BLaER1 (cell line): ENCODE results near the gene CC2D2A.

Source experiments
- H3K27ac ChIP-seq: shearing (Covaris generic); formaldehyde crosslinking; 2 replicates; pipeline ENCODE4 v1.8.1; 2022
- H3K27me3 ChIP-seq: shearing (Covaris generic); formaldehyde crosslinking; 2 replicates; pipeline ENCODE4 v1.8.1; 2022
- H3K36me3 ChIP-seq: shearing (Covaris generic); formaldehyde crosslinking; 2 replicates; pipeline ENCODE4 v1.8.1; 2022
- H3K4me1 ChIP-seq: shearing (Covaris generic); formaldehyde crosslinking; 2 replicates; pipeline ENCODE4 v1.8.1; 2022
- H3K4me2 ChIP-seq: shearing (Covaris generic); formaldehyde crosslinking; 2 replicates; pipeline ENCODE4 v1.8.1; 2022
- H3K4me3 ChIP-seq: shearing (Covaris generic); formaldehyde crosslinking; 2 replicates; pipeline ENCODE4 v1.8.1; 2022
- H3K9ac ChIP-seq: shearing (Covaris generic); formaldehyde crosslinking; 2 replicates; pipeline ENCODE4 v1.8.1; 2022
- H3K9me3 ChIP-seq: shearing (Covaris generic); formaldehyde crosslinking; 2 replicates; pipeline ENCODE4 v1.8.1; 2022
- H4K20me1 ChIP-seq: shearing (Covaris generic); formaldehyde crosslinking; 2 replicates; pipeline ENCODE4 v1.8.1; 2022
- Cebpa-rat ChIP-seq: shearing (Covaris generic); IDR thresholded peaks from 2 replicates; pipeline ENCODE4 v1.8.1; 2022

CC2D2A gene

DNA sequence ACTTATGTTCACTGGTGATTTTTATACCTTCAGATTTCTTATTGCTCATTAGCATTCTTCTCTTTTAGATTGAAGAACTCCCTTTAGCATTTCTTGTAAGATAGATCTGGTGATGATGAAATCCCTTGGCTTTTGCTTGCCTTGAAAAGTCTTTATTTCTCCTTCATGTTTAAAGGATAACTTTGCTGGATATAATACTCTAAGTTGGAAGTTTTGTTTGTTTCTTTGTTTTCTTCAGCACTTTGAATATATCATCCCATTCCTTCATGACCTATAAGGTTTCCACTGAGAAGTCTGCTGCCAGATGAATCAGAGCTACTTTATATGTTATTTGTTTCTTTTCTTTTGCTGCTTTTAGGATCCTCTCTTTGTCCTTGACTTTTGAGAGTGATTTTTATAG, 18.5 kb downstream of the CC2D2A start:
- no peaks in the 10 kb centered on the region for H3K27me3 ChIP-seq
- no peak overlapping the region for H3K4me2 ChIP-seq
- no peak for TF ChIP-seq Cebpa-rat
- no peaks in the 10 kb centered on the region for H4K20me1 ChIP-seq
- H3K36me3 ChIP-seq, result no peaks in the 10 kb centered on the region
- no peak overlapping the region for H3K27ac ChIP-seq
- H3K9me3 ChIP-seq, result peaks cover 5% of the 10 kb centered on the region; the same call in 1 of the 2 replicates
- H3K4me3 ChIP-seq, result no peak overlapping the region
- no peak overlapping the region for H3K9ac ChIP-seq
- H3K4me1 ChIP-seq, result no peaks in the 10 kb centered on the region

DNA sequence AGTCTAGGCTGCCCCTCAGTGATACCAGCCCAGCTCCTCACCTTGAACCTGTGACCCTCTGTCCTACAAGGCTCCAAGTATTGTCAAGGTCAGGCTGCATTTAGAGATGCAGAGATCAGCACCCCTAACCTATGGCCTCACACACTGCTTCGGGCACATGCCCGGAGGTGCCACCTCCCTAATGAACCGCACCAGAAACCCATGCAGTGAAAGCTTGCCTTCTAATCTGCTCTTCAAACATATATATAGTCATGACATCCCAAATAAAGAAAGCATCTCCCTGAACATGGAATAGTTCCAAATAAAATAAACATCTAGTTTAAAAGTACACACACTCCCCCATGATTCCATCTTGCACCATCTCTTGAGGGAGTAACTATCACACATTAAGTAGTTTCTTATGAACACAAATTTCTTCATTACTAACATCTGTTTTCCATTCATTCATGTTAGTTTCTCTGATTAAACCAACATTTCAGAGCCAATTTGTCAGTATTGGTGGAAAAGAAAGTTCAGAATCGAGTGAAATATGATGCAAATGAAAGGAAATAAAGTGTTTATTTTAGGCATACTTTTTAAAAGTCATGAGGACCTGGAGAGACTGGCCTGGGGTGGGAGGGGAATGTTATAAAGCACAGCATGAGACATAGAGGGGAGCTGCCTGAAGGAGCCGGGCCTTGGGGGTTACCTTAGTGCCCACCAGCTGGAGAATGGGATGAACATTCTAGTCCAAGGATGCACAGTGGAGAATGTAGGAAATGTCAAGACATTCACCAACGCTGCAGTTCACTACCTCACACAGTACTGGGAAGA, 19.2 kb downstream of the CC2D2A start:
- Histone ChIP-seq H3K9ac (no peak overlapping the region), H3K4me1 (no peaks in the 10 kb centered on the region), H3K27ac (no peak overlapping the region), H3K9me3 (peaks cover 5% of the 10 kb centered on the region; the same call in 1 of the 2 replicates), H3K27me3 (no peaks in the 10 kb centered on the region), H3K4me3 (no peak overlapping the region), H4K20me1 (no peaks in the 10 kb centered on the region), H3K36me3 (no peaks in the 10 kb centered on the region), H3K4me2 (no peak overlapping the region)
- no peak for TF ChIP-seq Cebpa-rat

DNA sequence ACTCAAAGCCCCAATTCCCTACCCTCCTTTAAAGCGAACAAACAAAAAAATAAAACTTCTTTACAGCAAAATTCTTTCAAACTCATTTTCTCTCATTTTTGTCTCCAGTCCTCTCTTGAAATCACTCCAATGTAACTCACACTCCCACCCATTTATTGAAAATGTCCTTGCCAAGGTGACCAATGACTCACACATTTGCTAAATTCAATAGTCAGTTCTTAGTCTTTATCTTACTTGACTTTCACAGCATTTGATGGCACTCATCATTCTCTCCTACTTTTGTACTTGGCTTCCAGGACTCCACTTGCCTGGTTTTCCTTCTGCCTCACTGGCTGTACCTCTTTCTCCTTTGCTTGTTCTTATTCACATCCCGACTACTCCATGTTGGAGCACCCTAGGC, 19.9 kb downstream of the CC2D2A start:
- peaks cover 5% of the 10 kb centered on the region; the same call in 1 of the 2 replicates for H3K9me3 ChIP-seq

DNA sequence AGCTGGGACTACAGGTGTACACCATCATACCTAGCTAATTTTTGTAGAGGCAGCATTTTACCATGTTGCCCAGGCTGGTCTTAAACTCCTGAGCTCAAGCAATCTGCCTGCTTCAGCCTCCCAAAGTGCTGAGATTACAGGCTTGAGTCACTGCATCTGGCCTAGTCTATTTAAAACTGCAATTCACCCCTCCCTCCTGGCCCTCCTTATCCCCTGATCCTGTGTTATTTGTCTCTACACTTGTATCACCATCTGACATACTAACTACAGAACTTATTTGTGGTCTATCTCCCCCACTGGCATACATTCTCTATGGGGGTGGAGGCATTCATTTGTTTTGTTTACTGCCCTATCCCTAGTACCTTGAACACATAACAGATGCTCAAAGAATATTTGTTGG, 23.7 kb downstream of the CC2D2A start:
- Histone ChIP-seq H3K36me3 (no peaks in the 10 kb centered on the region), H3K27me3 (no peaks in the 10 kb centered on the region), H3K27ac (no peak overlapping the region), H3K9me3 (peaks cover 10% of the 10 kb centered on the region), H3K4me2 (no peak overlapping the region), H4K20me1 (no peaks in the 10 kb centered on the region), H3K4me1 (no peaks in the 10 kb centered on the region), H3K9ac (no peak overlapping the region), H3K4me3 (no peak overlapping the region)
- TF ChIP-seq Cebpa-rat, result no peak

More for the DNA sequence above, 19.9 kb downstream of the CC2D2A start:
- H3K27ac ChIP-seq, result no peak overlapping the region
- H4K20me1 ChIP-seq, result no peaks in the 10 kb centered on the region
- no peak overlapping the region for H3K4me2 ChIP-seq
- no peak overlapping the region for H3K9ac ChIP-seq
- no peak overlapping the region for H3K4me3 ChIP-seq
- H3K4me1 ChIP-seq, result no peaks in the 10 kb centered on the region
- H3K36me3 ChIP-seq, result no peaks in the 10 kb centered on the region
- H3K27me3 ChIP-seq, result no peaks in the 10 kb centered on the region
- no peak for TF ChIP-seq Cebpa-rat

DNA sequence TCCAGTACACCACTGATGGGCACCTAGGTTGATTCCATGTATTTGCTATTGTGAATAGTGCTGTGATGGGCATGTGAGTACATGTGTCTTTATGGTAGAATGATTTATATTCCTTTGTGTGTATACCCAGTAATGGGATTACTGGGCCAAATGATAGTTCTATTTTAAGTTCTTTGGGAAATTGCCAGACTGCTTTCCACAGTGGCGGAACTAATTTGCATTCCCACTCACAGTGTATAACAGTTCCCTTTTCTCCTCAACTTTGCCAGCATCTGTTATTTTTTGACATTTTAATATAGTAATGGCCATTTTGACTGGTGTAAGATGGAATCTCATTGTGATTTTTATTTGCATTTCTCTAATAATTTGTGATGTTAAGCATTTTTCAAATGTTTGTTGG, 25.9 kb downstream of the CC2D2A start:
- Histone ChIP-seq H3K9ac (no peak overlapping the region), H3K27me3 (no peaks in the 10 kb centered on the region), H3K9me3 (peaks cover 7% of the 10 kb centered on the region), H3K27ac (no peak overlapping the region), H3K4me1 (no peaks in the 10 kb centered on the region), H4K20me1 (no peaks in the 10 kb centered on the region), H3K36me3 (no peaks in the 10 kb centered on the region), H3K4me2 (no peak overlapping the region), H3K4me3 (no peak overlapping the region)
- TF ChIP-seq Cebpa-rat, result no peak

DNA sequence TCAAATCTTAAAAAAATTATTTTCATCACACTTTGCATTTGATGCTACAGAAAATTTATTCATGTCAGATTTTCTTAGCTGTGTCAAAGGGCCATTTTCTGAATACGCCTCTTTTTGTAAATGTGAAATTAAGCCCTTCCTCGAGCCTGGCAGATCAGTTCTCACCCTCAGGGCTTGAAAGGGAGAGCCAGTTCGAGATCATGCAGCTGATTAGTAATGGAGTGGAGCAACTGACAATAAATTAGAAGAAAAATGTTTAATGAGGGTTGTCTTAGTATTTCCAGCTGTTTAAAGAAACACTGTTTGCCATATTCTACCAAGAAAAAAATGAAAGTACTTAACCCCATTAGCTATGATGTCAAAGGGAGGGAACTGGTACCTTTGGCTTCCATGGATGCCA, 28.7 kb downstream of the CC2D2A start:
- no peak for TF ChIP-seq Cebpa-rat
- Histone ChIP-seq H3K27ac (no peak overlapping the region), H3K36me3 (no peaks in the 10 kb centered on the region), H3K4me3 (no peak overlapping the region), H3K9me3 (peaks cover 7% of the 10 kb centered on the region), H4K20me1 (no peaks in the 10 kb centered on the region), H3K4me1 (no peaks in the 10 kb centered on the region), H3K27me3 (no peaks in the 10 kb centered on the region), H3K9ac (no peak overlapping the region), H3K4me2 (no peak overlapping the region)

DNA sequence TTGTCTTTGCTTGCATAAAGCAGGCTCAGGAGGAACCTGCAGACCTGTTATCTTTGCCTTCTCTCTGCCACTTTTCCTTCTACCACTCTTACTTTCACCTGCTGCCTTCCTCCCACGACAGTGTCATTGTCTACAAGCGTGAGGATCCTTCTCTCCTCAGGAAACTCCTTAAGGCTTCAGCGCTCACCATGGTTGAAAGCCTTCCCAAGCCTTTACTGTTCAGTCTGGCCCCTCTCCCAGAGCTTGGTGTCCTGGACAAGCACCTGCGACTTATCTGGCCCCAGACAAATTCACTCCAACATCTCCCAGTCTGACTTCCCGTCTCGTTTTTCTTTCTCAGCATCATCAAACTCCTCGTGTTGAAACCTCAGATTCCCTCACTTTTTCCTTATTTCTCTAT, 31.0 kb downstream of the CC2D2A start:
- H3K4me1 ChIP-seq, result no peaks in the 10 kb centered on the region
- no peak overlapping the region for H3K4me2 ChIP-seq
- H3K27ac ChIP-seq, result no peak overlapping the region
- H3K36me3 ChIP-seq, result no peaks in the 10 kb centered on the region
- no peak overlapping the region for H3K4me3 ChIP-seq
- no peaks in the 10 kb centered on the region for H3K27me3 ChIP-seq
- H3K9ac ChIP-seq, result no peak overlapping the region
- TF ChIP-seq Cebpa-rat, result no peak
- peaks cover 7% of the 10 kb centered on the region for H3K9me3 ChIP-seq
- no peaks in the 10 kb centered on the region for H4K20me1 ChIP-seq

DNA sequence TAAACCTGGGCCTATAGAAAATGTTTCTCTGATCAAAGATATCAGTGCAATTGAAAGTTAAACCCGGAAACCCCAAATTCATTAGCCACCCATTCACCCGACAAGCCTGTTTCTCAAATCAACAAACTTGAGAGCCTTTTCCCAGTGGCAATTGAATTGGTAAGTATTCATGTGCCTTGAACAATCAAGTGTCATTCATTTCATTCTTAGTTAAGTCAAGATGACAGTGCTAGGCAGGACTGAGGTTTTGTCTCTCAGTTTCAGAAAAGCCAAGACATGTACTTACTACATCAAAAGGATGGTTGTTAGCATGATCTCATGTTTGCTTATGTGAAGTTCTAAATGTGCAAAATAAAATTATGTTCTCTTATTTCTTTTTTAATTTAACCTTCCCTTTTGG, 32.3 kb downstream of the CC2D2A start:
- Histone ChIP-seq H3K4me1 (no peaks in the 10 kb centered on the region), H3K9me3 (peaks cover 4% of the 10 kb centered on the region), H3K9ac (no peak overlapping the region), H4K20me1 (no peaks in the 10 kb centered on the region), H3K4me2 (no peak overlapping the region), H3K27ac (no peak overlapping the region), H3K4me3 (no peak overlapping the region), H3K36me3 (no peaks in the 10 kb centered on the region), H3K27me3 (no peaks in the 10 kb centered on the region)
- TF ChIP-seq Cebpa-rat, result no peak

DNA sequence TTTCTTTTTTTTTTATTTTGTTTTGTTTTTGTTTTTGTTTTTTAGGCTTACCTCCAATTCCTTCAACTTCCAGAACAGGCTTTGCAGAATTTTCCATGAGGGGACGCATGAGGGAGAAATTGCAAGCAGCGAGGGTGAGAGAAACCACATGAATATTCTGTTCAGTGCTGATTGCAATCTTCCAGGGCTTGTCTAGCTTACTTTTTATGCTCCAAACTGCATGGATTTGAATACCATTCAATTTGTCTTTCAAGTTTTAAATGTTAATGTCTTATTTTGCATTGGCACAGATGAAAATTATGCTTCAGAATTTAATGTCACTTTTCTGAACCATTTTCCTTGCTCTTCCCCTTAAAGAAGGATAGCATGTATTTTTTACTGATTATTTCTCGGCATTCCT, 32.7 kb downstream of the CC2D2A start:
- H4K20me1 ChIP-seq, result no peaks in the 10 kb centered on the region
- no peaks in the 10 kb centered on the region for H3K36me3 ChIP-seq
- H3K9ac ChIP-seq, result no peak overlapping the region
- H3K4me3 ChIP-seq, result no peak overlapping the region
- no peaks in the 10 kb centered on the region for H3K4me1 ChIP-seq
- no peak for TF ChIP-seq Cebpa-rat
- H3K27me3 ChIP-seq, result no peaks in the 10 kb centered on the region
- H3K9me3 ChIP-seq, result no peaks in the 10 kb centered on the region
- H3K4me2 ChIP-seq, result no peak overlapping the region
- no peak overlapping the region for H3K27ac ChIP-seq

DNA sequence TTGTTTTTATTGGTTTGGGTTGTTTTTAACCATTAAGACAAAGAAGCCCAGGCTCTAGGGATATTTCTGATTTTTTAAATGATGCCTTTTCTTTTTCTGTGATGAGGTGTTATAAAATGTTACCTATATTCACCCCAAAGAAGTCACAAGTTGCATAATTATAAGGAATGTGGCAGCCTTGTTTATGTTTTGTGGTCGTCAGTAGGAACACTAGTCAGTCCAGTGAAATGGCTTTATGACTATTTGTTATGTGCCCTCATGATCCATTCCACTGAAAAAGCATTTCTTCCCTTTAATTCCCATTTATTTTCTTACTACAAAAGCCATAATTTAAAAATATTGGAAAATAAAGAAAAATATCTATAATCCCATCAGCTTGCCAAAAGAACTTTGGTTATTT, 34.4 kb downstream of the CC2D2A start:
- Histone ChIP-seq H3K27me3 (no peaks in the 10 kb centered on the region), H3K4me3 (no peak overlapping the region), H3K36me3 (no peaks in the 10 kb centered on the region)

More for the DNA sequence above, 34.4 kb downstream of the CC2D2A start:
- Histone ChIP-seq H4K20me1 (no peaks in the 10 kb centered on the region), H3K9me3 (no peaks in the 10 kb centered on the region), H3K4me1 (no peaks in the 10 kb centered on the region), H3K9ac (no peak overlapping the region), H3K4me2 (no peak overlapping the region), H3K27ac (no peak overlapping the region)
- TF ChIP-seq Cebpa-rat, result no peak
